Left renal pelvis (tissue), 4 donors: ENCODE data around the gene UPK3BL2. TPM values are rescaled to one million over a fixed set of nuclear protein-coding genes. Genes with fewer than 3 reads are reported as not detected.
"Not testable (repeated sequence)": the region's sequence is repeated elsewhere in the genome, so short reads cannot be mapped to it uniquely, and the experiment has no call there.

ENCODE experiments used
- DNase-seq, 4 donors: peaks; one replicate each; pipeline ENCODE4 v3.0.0-alpha.2; 2013; ENCODE audit warnings: low read depth in 4 of 4, low spot score in 3 of 4
- polyA plus RNA-seq, 4 donors: library from polyadenylated mRNA; unstranded; fragments of 120-200 nt; gene quantifications; one replicate each; pipeline ENCODE4 v1.2.1, GENCODE V29; 2013; ENCODE audit not compliant: insufficient read length in 4 of 4

The UPK3BL2 gene
- polyA plus RNA-seq, 4 donors, result 3.0 to 23.0 (median 7.8) TPM

DNA sequence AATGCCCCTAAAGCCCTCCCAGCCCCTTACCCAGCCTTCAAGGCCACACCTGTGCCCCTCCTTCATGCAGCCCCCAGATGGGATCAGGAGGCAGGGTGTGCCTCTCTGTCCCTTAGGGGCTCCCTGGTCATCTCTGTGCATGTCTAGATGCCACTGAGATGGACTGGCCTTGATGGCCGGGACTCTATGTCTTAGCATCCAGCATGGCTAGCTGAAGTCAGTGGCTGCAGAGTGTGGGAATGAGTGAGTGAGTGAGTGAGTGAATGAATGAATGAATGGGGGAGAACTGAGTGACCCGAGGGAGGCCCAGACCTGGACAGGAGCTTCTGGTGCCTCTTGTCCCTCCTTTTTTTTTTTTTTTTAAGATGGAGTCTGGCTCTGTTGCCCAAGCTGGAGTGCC is 11.4 kb downstream of the UPK3BL2 start:
- DNase-seq, result not testable (repeated sequence)

GRCh38 chr7:102531583-102531982 is 11.9 kb downstream of the UPK3BL2 start:
- DNase-seq, result not testable (repeated sequence)

GRCh38 chr7:102527822-102528793 is 15.4 kb downstream of the UPK3BL2 start:
- DNase-seq, result not testable (repeated sequence)

- DNase-seq, result not testable (repeated sequence)
Observed at GRCh38 chr7:102527182-102527581, 16.3 kb downstream of the UPK3BL2 start.

GRCh38 chr7:102524803-102525202 is 18.7 kb downstream of the UPK3BL2 start:
- DNase-seq, result not testable (repeated sequence)

DNA sequence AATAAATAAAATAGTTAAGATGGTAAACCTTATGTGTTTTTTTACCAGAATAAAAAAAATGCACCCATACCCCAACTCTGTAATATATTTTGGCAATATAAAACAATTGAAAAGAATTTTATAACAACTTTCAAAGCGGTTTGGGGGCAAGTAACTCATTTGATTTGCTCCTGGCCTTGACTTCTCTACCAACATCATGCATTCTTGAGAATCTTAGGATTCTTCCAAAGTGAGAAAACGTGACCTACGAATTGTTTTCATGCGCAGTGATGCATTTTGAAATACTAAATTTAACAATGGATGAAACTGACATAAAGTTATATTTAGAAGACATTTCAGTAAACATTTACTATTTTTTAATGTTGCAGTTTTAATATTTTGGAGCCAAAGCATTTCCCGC is 22.7 kb downstream of the UPK3BL2 start:
- DNase-seq, result not testable (repeated sequence)

- peak in 1 of 4 donors; percentile 0 for DNase-seq
Observed at GRCh38 chr7:102517550-102518147, 25.8 kb downstream of the UPK3BL2 start, which contains the start of gene RASA4B. Gene RASA4B (minus strand): TSS chr7:102517777. CDS start chr7:102517710, 67 bp downstream.

DNA sequence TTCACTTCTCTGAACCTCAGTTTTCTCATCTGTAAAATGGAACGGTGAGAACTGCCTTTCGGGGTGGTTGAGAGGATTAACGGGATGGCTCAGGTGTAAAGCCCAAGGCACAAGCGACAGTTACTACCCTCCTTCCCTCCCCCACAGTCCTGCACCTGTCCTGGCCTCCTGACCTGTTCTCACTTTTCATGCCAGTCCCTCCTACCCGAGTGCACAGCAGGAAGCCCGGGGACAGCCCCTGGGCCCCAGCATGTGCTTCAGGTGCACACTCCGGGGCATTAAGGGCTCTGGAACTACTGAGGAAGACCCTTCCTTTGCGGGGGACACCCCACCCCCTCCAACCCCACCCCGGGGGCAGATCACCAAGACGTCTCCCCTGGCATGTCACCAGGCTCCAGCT is 26.5 kb downstream of the UPK3BL2 start:
- not testable (repeated sequence) for DNase-seq

- DNase-seq, result not testable (repeated sequence)
Observed at GRCh38 chr7:102515889-102516288, 27.6 kb downstream of the UPK3BL2 start.

GRCh38 chr7:102514881-102515721 is 28.4 kb downstream of the UPK3BL2 start:
- DNase-seq, result not testable (repeated sequence)

DNA sequence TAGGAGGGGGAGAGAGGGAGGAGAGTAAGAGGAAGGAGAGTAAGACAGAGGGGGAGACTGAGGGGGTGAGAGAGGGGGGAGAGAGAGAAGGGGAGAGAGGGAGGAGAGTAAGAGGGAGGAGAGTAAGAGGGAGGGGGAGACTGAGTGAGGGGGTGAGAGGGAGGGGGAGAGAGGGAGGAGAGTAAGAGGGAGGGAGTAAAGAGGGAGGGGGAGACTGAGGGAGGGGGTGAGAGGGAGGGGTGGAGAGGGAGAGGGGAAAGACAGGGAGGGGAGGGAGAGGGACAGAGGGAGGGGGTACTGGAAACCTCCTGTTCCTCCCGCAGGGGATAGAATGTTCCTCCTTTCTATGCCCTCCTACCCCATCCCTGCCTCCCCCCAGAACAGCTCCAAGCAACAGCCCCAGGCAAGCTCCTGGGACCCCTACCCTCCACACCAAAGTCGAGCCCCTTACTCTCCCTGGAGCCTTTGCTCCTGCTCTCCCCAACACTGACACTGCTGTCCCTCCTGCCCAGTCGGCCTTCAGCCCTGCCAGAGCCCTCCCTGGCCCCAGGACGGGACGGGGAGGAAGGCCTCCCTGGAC is 30.8 kb downstream of the UPK3BL2 start:
- DNase-seq, result peak; percentile 84 to 94 (median 90)

DNA sequence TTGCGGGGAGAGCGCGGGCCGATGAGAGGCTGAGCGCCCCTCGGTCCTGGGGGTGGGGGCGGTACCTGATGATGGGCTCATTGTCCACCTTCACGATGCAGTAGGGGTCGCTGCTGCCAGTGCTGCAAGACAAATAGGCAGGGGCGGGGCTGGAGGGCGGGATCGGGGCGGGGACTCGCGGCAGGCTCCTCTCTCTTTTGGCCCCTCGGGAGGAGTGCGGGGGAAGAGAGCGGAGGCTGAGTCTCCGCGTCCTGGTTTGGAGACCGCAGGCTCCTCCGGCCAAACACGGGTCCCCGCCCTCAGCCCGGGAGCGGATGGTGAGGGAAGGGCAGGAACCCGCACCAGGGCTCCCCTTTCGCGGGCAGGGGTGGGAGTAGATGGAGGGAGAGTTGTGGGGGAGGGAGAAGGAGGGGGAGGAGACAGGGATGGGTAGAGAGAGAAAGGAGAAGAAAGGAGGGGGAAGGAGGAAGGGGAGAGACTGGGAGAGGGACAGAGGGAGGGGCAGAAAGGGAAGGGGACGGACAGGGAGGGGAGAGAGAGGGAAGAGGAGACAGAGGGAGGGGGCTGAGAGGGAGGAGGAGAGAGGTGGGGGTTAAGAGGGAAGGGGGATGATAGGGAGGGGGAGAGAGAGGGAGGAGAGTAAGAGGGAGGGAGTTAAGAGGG is 31.5 kb downstream of the UPK3BL2 start:
- DNase-seq, result not testable (repeated sequence)

- DNase-seq, result not testable (repeated sequence)
Observed at GRCh38 chr7:102510575-102510974, 32.9 kb downstream of the UPK3BL2 start.

GRCh38 chr7:102507410-102508088 is 35.9 kb downstream of the UPK3BL2 start:
- DNase-seq, result not testable (repeated sequence)

DNA sequence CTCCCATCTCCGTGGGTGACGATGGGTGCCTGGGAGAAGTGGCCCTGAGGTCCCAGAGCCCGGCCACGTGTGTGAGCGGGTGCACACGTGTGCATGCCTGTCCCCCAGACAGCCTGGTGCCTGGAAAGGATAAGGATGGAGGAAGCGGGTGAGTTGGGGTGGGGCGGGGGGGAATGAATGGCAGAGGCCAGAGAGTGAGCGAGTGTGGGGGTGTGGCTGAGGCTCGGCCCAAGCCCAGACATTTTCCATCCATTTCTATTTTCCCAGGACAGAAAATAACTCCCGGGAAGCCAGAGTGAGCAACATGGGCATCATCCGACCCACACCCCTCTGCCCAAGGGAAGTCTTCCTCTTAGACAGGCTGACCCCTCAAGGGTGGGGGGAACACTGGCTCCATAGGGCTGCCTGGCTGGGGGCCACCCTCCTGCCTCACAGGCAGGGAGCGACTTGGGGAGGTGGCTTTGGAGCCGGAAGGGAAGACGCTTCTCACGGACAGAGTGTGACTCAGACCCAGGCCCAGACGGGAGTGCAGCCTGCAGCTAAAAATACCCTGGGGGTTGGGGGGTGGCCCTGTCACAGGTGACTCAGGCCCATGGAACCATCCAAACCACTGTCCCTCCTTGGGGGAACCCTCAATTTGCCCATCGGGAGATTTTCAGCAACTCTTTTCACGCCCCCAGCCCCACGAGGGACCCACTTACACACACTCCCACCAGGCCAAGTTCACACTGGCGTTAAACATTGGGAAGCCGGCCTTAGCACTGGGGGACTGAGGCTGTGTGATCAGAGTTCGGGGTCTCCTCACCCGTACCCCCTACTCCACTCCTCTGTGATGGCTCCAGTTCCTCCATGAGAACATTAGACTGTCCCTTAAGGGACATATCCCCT is 38.0 kb downstream of the UPK3BL2 start:
- DNase-seq, result not testable (repeated sequence)

- not testable (repeated sequence) for DNase-seq
Observed at GRCh38 chr7:102503141-102503540, 40.4 kb downstream of the UPK3BL2 start.

DNA sequence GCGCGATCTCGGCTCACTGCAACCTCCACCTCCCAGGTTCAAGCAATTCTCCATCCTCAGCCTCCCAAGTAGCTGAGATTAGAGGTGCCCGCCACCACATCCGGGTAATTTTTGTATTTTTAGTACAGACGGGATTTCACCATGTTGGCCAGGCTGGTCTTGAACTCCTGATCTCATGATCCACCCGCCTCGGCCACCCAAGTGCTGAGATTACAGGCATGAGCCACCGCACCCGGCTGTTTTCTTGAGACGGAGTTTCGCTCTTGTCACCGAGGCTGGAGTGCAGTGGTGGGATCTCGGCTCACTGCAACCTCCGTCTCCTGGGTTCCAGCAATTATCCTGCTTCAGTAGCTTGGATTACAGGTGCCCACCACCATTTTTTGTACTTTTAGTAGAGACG is 45.2 kb downstream of the UPK3BL2 start:
- not testable (repeated sequence) for DNase-seq

GRCh38 chr7:102497308-102497707 is 46.2 kb downstream of the UPK3BL2 start:
- DNase-seq, result not testable (repeated sequence)
